ENCODE data around the gene LRRC8D.
"Not testable (repeated sequence)": the region's sequence is repeated elsewhere in the genome, so short reads cannot be mapped to it uniquely, and the experiment has no call there.

The LRRC8D gene

DNA sequence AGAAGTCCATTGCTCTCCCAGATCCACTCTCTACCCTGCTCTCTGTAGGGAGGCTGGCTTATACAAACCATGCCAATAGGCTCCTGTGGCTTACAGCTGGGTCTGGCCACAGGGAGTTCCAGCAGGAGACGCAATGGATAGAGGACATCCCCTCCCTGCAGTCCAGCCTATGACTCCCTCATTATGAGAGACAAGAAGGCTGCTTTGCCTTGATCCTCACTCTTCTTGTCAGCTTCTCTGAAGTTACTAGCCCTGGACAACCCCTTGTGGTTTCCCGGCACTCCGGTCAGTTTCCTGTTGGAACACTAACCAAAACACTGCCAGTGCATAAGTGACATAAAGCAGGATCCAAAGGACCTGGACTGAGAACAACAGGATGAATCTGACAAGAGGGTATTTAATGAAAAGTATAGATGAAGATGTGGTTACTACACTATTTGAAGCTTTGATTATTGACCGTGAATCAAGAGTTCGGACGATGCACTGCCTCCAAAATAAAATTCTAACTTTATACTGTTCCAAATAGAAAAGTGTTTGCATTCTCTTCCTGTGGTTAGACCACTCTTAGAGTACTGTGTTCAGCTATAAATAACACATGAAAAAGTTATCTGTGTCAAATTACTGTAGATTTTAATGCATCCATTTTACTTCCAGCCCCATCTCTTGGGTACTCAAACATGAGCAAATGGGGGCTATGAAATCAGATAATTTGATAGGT lies 141.4 kb downstream of the LRRC8D start:
- no peak for DNase-seq (ENCODE audit: low spot score)

GRCh38 chr1:89962742-89963075 lies 141.9 kb downstream of the LRRC8D start:
- DNase-seq (ENCODE audit: low spot score) = no peak

DNA sequence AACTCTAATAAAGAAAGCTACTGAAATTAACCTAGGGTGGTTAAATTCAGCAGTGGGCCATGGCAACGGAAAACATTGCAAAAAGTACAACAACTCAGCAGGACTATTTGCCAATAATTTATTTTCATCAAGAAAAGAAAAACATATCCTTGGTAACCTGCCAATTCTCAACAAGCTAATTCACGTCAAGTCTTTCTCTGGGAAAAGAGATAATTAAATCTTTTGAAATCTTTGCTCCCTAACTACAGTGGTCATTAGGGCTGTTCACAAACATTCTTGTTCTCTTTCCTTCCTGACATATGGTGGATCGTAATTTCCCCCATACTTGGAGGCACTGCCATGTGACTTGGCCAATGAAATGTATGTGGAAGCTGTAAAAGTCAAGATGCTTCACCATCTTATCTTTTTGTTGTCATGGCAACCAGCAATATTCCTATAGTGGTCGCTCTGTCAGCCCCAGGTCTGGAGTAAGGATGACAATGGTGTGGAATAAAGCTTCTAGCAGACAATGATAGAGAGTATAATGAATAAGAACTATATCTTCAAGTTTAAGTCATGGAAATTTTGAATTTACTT lies 144.4 kb downstream of the LRRC8D start:
- DNase-seq (ENCODE audit: low spot score) = no peak

DNA sequence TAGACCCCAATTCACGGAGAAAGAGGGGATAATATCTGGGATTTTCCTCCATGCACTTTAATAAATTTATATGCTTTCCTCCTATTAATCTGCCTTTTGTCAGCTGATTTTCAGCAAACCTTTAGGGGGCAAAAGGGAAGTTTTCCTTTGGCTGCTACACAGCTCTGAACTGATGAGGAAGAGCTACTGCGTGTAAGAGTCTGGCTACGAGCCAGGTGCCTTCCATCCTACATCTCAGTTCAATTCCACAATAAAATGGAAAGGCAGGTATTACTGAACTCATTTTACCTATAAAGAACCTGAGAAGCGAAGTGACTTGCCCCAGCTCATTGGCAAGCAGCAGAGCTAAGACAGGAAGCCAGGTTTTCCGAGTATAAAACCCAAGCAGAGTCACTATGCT lies 145.8 kb downstream of the LRRC8D start:
- no peak for DNase-seq (ENCODE audit: low spot score)

GRCh38 chr1:89971600-89971999 lies 150.8 kb downstream of the LRRC8D start:
- no peak for DNase-seq (ENCODE audit: low spot score)

DNA sequence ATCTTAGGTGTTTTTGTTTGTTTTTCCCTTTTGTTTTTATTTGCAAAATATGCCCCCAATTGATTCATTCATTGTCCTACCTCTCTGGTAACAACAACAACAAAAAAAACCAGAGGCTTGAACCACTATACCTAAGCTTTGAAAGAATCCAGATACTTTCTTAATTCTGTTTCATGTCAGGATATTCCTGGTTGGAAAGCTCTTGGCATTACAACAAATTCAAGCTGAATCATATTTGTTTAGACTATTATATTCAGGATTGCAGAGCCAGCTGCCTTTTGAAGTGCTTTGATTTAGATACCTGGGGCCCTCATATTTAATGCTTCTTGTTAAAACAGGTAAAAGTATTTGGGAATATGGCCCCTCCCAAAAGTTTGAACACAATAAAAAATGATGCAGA lies 151.2 kb downstream of the LRRC8D start:
- no peak for DNase-seq (ENCODE audit: low spot score)

GRCh38 chr1:89973471-89974127 lies 152.8 kb downstream of the LRRC8D start:
- DNase-seq (ENCODE audit: low spot score) = no peak

DNA sequence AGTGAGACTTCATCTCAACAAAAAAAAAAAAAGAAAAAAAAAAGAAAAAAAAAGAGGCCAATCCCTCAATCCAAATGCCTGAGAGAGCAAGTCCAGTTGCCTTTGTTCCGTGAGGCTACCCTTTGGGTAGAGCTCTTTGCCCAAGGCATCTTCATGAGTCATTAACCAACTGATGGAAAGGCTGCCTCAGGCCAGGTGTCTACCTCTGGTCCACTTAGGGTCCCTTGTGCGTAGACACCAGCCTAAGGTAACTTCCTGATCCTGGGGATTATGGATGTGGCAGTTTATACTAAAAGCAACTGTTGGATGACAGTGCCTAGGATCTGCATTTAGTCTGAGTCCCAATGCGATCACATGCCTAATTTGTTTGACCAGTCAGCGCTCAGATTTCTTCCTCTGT lies 153.4 kb downstream of the LRRC8D start:
- DNase-seq (ENCODE audit: low spot score) = no peak

DNA sequence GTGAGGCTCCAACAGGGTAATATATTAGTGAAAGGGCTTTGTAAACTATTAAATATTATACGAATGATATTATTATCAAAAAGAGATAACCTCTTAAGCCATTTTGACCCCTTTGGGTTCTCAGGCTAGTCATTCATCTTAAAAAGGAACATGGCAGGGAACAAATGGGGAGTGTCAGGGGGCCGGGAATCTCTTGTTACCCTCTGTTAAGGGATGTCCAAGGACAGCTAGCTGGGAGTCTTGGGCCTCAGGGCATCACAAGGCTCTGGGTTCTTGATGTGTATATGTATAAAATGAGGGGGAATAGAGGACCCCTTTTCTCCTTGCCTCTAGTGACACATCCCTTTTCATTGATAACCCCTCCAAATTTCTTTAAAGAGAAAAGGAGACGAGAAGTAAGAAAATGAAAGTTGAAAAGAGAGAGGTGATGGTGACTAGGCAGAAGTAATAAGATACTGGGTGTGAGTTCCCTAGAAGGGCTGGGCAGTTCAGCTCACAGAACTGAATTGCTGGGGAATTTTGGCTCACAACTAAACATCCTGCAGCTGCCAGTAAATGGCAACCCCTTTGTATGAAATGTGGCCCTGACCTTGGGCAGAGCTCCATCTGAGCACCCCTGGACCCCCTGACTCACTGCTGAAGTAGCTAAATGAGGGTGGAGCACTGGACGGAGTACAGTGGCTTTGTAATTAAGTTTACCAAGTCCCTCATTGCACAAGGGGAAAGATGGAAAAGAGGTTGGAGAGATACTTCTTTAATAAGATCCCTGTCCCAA lies 154.1 kb downstream of the LRRC8D start:
- no peak for DNase-seq (ENCODE audit: low spot score)

GRCh38 chr1:89975540-89976125 lies 154.8 kb downstream of the LRRC8D start:
- DNase-seq (ENCODE audit: low spot score) = no peak

DNA sequence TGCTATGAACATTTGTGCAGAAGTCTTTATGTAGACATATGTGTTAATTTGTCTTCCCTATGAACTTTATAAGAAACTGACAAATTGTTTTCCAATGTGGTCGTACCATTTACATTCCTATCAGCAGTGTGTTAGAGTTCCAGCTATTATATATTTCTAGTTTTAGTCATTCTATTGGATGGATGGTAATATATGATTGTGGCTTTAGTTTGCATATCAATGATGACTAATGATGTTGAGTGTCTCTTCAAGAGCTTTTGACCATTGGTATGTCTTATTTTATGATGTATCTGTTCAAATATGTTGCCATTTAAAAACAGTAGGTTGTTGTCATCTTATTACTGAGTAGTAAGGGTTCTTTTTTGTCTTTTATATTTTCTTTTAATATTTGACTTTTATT lies 157.9 kb downstream of the LRRC8D start:
- no peak for DNase-seq (ENCODE audit: low spot score)

- DNase-seq (ENCODE audit: low spot score) = no peak
Measured at GRCh38 chr1:89980605-89981004, 159.8 kb downstream of the LRRC8D start.

DNA sequence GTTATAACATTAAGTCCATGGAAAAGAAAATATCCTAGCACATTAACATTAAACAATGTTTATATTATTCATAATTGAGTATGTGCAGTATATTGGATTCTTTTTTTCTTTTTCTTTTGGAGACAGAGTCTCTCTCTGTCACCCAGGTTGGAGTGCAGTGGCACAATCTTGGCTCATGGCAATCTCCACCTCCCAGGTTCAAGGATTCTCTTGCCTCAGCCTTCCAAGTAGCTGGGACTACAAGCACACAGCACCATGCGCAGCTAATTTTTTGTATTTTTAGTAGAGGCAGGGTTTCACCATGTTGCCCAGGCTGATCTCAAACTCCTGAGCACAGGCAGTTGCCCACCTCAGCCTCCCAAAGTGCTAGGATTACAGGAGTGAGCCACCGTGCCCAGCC lies 162.0 kb downstream of the LRRC8D start:
- DNase-seq (ENCODE audit: low spot score) = not testable (repeated sequence)

- not testable (repeated sequence) for DNase-seq (ENCODE audit: low spot score)
Measured at GRCh38 chr1:89984564-89985116, 163.8 kb downstream of the LRRC8D start.

DNA sequence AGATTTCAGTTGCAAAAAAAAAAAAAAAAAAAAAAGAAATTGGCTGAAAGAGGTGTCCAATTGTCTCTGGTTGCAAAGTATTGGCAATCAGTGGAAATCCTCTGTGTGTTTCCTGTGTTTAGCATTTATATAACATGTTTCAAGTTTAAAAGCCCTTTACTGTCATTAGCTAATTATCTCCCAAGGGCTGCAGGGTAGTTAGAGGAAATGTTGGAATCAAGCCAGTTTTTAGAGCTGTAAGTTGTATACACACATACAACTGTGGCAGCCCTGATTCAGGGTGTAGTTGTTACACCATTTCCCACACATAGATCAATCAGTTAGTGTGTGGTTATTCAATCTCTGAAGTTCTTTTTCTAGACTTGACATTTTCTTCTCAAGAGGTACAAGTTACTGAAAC lies 165.2 kb downstream of the LRRC8D start:
- no peak for DNase-seq (ENCODE audit: low spot score)
